HFFc6 (cell line): Measurements from ENCODE around the gene PAGE5. TPM values are rescaled to one million over a fixed set of nuclear protein-coding genes. Genes with fewer than 3 reads are reported as not detected.
A peak's percentile ranks its signal among the peaks of the same experiment; 100 is the strongest.

Source experiments
- DNase-seq: peaks from one replicate; pipeline ENCODE4 v3.0.0-alpha.2; 2018
- H3K27ac Mint-ChIP-seq: 2 replicates; pipeline ENCODE4 v1.8.0; 2020; ENCODE audit warnings: mild to moderate bottlenecking, mixed read lengths
- H3K27me3 Mint-ChIP-seq: 2 replicates; pipeline ENCODE4 v1.8.0; 2021; ENCODE audit warnings: mild to moderate bottlenecking, moderate library complexity, mixed read lengths; ENCODE audit not compliant: insufficient read depth
- H3K36me3 Mint-ChIP-seq: 2 replicates; pipeline ENCODE4 v1.8.0; 2021; ENCODE audit warnings: low read depth, mixed read lengths
- H3K4me1 Mint-ChIP-seq: 2 replicates; pipeline ENCODE4 v1.8.0; 2020; ENCODE audit warnings: low read depth, mixed read lengths
- H3K4me3 Mint-ChIP-seq: 2 replicates; pipeline ENCODE4 v1.8.0; 2020; ENCODE audit warnings: mild to moderate bottlenecking, moderate library complexity, mixed read lengths
- H3K9me3 Mint-ChIP-seq: 2 replicates; pipeline ENCODE4 v1.8.0; 2020; ENCODE audit warnings: mild to moderate bottlenecking, mixed read lengths
- total RNA-seq, 6 experiments: library from RNA; stranded (reverse); fragmentation: NEBNext Ultra II Directional; extraction: Animal tissue kit (Norgen Biotek cat#: 25700); gene quantifications; 2 replicates in 1 of 6; 3 replicates in 5 of 6; pipeline ENCODE4 v1.2.3, GENCODE V29; 2021
- TF ChIP-seq, protein P1 (sequence below): fragments of 200-600 bp; sonication (generic); IDR thresholded peaks from 2 replicates; pipeline ENCODE4 v1.5.0; 2021; ENCODE audit warnings: antibody characterized with exemption, mild to moderate bottlenecking

Gene PAGE5
- total RNA-seq, 6 experiments from 2014 or later: 0.60 to 1.3 (median 1.2) TPM; not detected in 2

DNA sequence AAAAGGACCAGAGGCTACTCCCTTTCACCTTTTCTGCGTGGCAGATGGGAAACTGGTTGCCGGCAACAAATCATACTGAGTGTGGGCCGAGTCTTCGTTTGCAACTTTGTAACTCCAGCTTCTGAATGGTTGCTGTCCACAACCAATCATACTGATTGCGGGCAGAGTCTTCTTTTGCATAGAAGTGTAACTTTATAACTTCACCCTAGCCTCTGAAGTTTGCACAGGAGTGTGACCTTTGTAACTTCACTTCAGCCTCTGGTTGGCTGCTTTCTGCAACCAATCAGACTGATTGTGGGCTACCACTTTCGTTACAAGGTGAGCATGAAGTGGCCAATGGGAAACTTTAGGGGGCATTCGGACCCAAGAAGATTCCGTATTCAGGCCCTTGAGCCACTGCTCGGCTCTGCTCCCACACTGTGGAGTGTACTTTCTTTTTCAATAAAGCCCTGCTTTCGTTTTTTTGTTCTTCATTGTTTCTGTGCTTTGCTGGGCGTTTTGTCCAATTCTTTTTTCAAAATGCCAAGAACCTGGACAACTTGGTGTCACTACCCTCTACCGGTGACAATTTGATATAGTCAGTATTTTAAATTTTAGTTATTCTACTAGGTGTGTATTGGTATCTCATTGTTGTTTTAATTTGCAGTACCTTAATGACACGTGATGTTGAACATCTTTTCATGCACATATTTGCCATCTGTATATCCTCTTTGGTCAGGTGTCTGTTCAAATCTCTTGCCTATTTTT, 9.0 kb upstream of the PAGE5 start:
- peak overlapping the region; percentile 43; the same call in 1 of the 2 replicates for H3K4me3 Mint-ChIP-seq
- no peak for DNase-seq
- TF ChIP-seq, protein P1, sequence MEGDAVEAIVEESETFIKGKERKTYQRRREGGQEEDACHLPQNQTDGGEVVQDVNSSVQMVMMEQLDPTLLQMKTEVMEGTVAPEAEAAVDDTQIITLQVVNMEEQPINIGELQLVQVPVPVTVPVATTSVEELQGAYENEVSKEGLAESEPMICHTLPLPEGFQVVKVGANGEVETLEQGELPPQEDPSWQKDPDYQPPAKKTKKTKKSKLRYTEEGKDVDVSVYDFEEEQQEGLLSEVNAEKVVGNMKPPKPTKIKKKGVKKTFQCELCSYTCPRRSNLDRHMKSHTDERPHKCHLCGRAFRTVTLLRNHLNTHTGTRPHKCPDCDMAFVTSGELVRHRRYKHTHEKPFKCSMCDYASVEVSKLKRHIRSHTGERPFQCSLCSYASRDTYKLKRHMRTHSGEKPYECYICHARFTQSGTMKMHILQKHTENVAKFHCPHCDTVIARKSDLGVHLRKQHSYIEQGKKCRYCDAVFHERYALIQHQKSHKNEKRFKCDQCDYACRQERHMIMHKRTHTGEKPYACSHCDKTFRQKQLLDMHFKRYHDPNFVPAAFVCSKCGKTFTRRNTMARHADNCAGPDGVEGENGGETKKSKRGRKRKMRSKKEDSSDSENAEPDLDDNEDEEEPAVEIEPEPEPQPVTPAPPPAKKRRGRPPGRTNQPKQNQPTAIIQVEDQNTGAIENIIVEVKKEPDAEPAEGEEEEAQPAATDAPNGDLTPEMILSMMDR: no peak
- H3K27me3 Mint-ChIP-seq: no peaks in the 10 kb centered on the region
- no peak overlapping the region for H3K27ac Mint-ChIP-seq
- no peaks in the 10 kb centered on the region for H3K9me3 Mint-ChIP-seq
- no peaks in the 10 kb centered on the region for H3K4me1 Mint-ChIP-seq
- no peaks in the 10 kb centered on the region for H3K36me3 Mint-ChIP-seq

DNA sequence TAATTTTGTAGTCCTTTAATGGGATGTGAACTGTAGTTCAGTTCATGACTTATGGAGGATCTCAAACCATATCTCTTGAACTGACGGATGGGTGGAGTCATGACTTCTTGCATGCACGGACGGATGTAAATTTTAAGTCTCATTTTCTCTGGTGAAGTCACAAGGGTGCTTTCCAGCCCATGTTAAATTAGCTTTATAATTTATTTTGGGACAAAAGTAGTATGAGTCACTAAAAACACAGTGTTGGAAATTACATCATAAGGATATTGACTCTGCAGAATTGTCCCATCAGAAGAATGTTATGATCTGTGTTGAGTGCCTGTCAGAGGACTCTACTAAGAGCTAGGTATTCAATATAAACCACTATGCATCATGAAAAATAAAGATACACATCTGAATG, 6.8 kb upstream of the PAGE5 start:
- Mint-ChIP-seq H3K36me3 (no peaks in the 10 kb centered on the region), H3K27me3 (no peaks in the 10 kb centered on the region; the same call in 1 of the 2 replicates), H3K4me3 (no peak overlapping the region), H3K4me1 (no peaks in the 10 kb centered on the region), H3K9me3 (no peaks in the 10 kb centered on the region), H3K27ac (no peak overlapping the region)
- DNase-seq: no peak
- TF ChIP-seq, protein P1: no peak

DNA sequence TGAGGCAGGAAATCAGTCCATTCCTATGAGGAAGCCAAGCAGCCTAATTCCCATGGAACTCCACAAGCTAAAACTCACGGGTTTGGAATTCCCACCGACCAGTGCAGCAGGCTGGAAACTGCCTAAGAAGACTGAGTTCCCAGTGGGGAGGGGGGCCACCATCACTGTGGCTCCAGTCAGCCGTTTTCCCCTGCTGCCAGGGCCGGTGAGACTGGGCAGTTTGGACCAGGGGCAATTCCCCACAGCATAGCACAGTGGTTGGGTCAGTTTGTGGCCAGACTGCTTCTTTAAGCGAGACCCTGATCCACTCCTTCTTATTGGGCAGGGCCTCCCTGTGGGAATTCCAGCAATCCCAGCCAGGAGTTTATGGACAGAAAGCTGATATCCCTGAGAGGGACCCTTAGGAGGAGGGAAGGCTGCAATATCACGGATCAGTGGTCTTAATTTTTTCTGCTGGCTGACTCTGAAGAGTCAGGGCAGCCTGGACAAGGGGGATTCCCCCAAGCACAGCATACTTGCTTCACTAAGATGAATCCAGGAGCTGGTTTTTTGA, 20.7 kb downstream of the PAGE5 start:
- Mint-ChIP-seq H3K4me3 (no peak overlapping the region), H3K9me3 (no peaks in the 10 kb centered on the region), H3K4me1 (no peaks in the 10 kb centered on the region), H3K27me3 (no peaks in the 10 kb centered on the region), H3K36me3 (no peaks in the 10 kb centered on the region), H3K27ac (no peak overlapping the region)
- TF ChIP-seq, protein P1: no peak
- DNase-seq: no peak

DNA sequence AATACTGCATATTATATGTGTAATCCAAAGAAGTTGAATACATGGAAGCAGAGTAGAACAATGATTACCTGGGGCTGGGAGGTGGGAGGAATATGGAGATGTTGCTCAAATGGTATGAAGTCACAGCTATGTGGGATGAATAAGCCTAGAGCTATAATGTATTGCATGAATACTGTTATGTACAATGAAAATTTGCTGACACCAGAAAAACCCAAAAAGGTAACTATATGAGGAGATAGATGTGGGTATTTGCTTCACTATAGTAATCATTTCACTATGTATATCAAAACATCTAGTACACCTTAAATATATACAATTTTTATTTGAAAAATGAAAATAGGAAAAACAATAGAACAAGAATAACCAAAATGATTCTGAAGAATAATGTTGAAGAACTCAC, 33.4 kb downstream of the PAGE5 start:
- Mint-ChIP-seq H3K36me3 (no peaks in the 10 kb centered on the region), H3K27me3 (no peaks in the 10 kb centered on the region), H3K4me3 (no peak overlapping the region), H3K9me3 (no peaks in the 10 kb centered on the region), H3K4me1 (no peaks in the 10 kb centered on the region), H3K27ac (no peak overlapping the region)
- no peak for DNase-seq
- TF ChIP-seq, protein P1: no peak

DNA sequence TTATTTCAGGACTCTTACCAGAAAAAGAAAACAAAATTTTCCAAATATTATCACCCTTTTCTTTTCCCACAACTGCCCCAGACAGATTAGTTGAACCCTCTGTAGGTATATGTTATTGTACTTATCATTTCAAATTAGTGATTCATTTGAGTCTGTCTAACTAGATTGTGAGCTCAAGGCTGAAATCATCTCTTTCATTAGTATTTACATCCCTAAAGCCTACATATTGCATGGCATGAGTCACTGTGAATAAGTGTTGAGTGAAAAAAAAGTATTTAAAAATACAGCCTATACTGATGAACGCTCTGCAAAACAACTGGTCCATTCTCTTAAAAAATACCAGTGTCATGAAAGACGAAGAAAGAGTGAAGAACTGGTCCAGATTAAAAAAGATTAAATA, 40.7 kb downstream of the PAGE5 start:
- Mint-ChIP-seq H3K27ac (no peak overlapping the region), H3K36me3 (no peaks in the 10 kb centered on the region), H3K4me1 (no peaks in the 10 kb centered on the region), H3K27me3 (no peaks in the 10 kb centered on the region; the same call in 1 of the 2 replicates), H3K4me3 (no peak overlapping the region), H3K9me3 (no peaks in the 10 kb centered on the region)
- DNase-seq: no peak
- TF ChIP-seq, protein P1: no peak
